GM21737 (cell line): ENCODE measurements around the gene MTARC2.

Experiments
- ATAC-seq: cut with Tn5 transposase; IDR thresholded peaks from one replicate; pipeline ENCODE4 v1.9.1; 2021; ENCODE audit warnings: mild to moderate bottlenecking, moderate library complexity; ENCODE audit not compliant: unreplicated experiment

The MTARC2 gene

GRCh38 chr1:220824031-220824989 lies 76.2 kb downstream of the MTARC2 start:
- no peak for ATAC-seq

GRCh38 chr1:220825819-220826551 lies 77.9 kb downstream of the MTARC2 start:
- ATAC-seq = no peak

GRCh38 chr1:220826729-220827128 lies 78.6 kb downstream of the MTARC2 start:
- no peak for ATAC-seq

GRCh38 chr1:220827445-220828178 lies 79.5 kb downstream of the MTARC2 start:
- ATAC-seq = no peak

GRCh38 chr1:220828179-220828490 lies 80.0 kb downstream of the MTARC2 start:
- no peak for ATAC-seq

- ATAC-seq = no peak
Observed at GRCh38 chr1:220828950-220829586, 80.9 kb downstream of the MTARC2 start.

- no peak for ATAC-seq
Observed at GRCh38 chr1:220833436-220833835, 85.3 kb downstream of the MTARC2 start.
